Measurements from ENCODE around the gene TUBA8.

DNA sequence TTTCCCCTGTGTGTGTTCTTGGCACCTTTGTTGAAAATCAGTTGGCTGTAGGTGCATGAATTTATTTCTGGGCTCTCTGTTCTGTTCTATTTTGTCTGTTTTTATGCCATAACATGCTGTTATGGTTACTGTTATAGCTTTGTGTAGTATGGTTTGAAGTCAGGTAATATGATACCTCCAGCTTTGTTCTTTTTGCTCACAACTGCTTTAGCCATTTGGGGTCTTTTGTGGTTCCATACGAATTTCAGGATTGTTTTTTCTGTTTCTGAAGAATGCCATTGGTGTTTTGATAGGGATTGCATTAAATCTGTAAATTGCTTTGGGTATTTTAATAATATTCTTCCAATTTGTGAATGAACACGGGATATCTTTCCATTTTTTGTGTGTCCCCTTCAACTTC, 28.1 kb upstream of the TUBA8 start:
- no peak for TF ChIP-seq CTCF (IDR thresholded peaks at IDR 0.05; ENCODE audit: low read length)
- no peak for TF ChIP-seq EZH2 (IDR thresholded peaks at IDR 0.05; ENCODE audit: borderline replicate concordance, low read length)
